ENCODE data around the gene ARHGAP10. TPM values are rescaled to one million over a fixed set of nuclear protein-coding genes. Genes with fewer than 3 reads are reported as not detected.

The ARHGAP10 gene
- total RNA-seq, 1 donor from 2014 or later, result 64.0 TPM

- ATAC-seq (ENCODE audit: poor library complexity) (no peak), DNase-seq (no peak)
- intact Hi-C loops (cut with DNase I), result no loop called here
Observed at GRCh38 chr4:147916351-147916750, 184.5 kb downstream of the ARHGAP10 start.

- intact Hi-C loops (cut with DNase I), result no loop called here
- DNase-seq (no peak), ATAC-seq (ENCODE audit: poor library complexity) (no peak)
Observed at GRCh38 chr4:147923381-147923780, 191.5 kb downstream of the ARHGAP10 start.

GRCh38 chr4:147923854-147924253 is 192.0 kb downstream of the ARHGAP10 start:
- DNase-seq, result no peak
- intact Hi-C loops (cut with DNase I), result no loop called here
- no peak for ATAC-seq (ENCODE audit: poor library complexity)

GRCh38 chr4:147924604-147925412 is 192.9 kb downstream of the ARHGAP10 start:
- ATAC-seq (ENCODE audit: poor library complexity), result peak; percentile 38
- no peak for DNase-seq
- intact Hi-C loops (cut with DNase I), result no loop called here

GRCh38 chr4:147927377-147928137 is 195.7 kb downstream of the ARHGAP10 start:
- intact Hi-C loops (cut with DNase I), result no loop called here
- DNase-seq, result no peak

GRCh38 chr4:147928400-147928799 is 196.5 kb downstream of the ARHGAP10 start:
- ATAC-seq (ENCODE audit: poor library complexity) (no peak), DNase-seq (no peak)
- intact Hi-C loops (cut with DNase I), result no loop called here

More at GRCh38 chr4:147927377-147928137, 195.7 kb downstream of the ARHGAP10 start:
- ATAC-seq (ENCODE audit: poor library complexity), result peak; percentile 84

GRCh38 chr4:147929746-147930145 is 197.9 kb downstream of the ARHGAP10 start:
- DNase-seq (no peak), ATAC-seq (ENCODE audit: poor library complexity) (no peak)
- intact Hi-C loops (cut with DNase I), result no loop called here

- intact Hi-C loops (cut with DNase I), result no loop called here
- peak; percentile 22 for ATAC-seq (ENCODE audit: poor library complexity)
- DNase-seq, result no peak
Observed at GRCh38 chr4:147933316-147933715, 201.4 kb downstream of the ARHGAP10 start.

GRCh38 chr4:147933779-147934178 is 201.9 kb downstream of the ARHGAP10 start:
- intact Hi-C loops (cut with DNase I), result no loop called here
- ATAC-seq (ENCODE audit: poor library complexity) (no peak), DNase-seq (no peak)

- DNase-seq (no peak), ATAC-seq (ENCODE audit: poor library complexity) (no peak)
- intact Hi-C loops (cut with DNase I), result no loop called here
Observed at GRCh38 chr4:147938496-147938895, 206.6 kb downstream of the ARHGAP10 start.

GRCh38 chr4:147940171-147940570 is 208.3 kb downstream of the ARHGAP10 start:
- ATAC-seq (ENCODE audit: poor library complexity), result peak; percentile 88
- DNase-seq, result no peak
- intact Hi-C loops (cut with DNase I), result no loop called here

- DNase-seq (no peak), ATAC-seq (ENCODE audit: poor library complexity) (no peak)
- intact Hi-C loops (cut with DNase I), result no loop called here
Observed at GRCh38 chr4:147941373-147941772, 209.5 kb downstream of the ARHGAP10 start.

- intact Hi-C loops (cut with DNase I), result no loop called here
- ATAC-seq (ENCODE audit: poor library complexity), result no peak
- DNase-seq, result no peak
Observed at GRCh38 chr4:147942729-147943128, 210.8 kb downstream of the ARHGAP10 start.

- no peak for DNase-seq
- ATAC-seq (ENCODE audit: poor library complexity), result peak; percentile 16
- intact Hi-C loops (cut with DNase I), result no loop called here
Observed at GRCh38 chr4:147943159-147943638, 211.3 kb downstream of the ARHGAP10 start.

- ATAC-seq (ENCODE audit: poor library complexity), result no peak
- DNase-seq, result no peak
Observed at GRCh38 chr4:147944249-147944648, 212.4 kb downstream of the ARHGAP10 start.

GRCh38 chr4:147944670-147945260 is 212.9 kb downstream of the ARHGAP10 start:
- no peak for ATAC-seq (ENCODE audit: poor library complexity)
- intact Hi-C loops (cut with DNase I), result no loop called here
- no peak for DNase-seq

More at GRCh38 chr4:147944249-147944648, 212.4 kb downstream of the ARHGAP10 start:
- intact Hi-C loops (cut with DNase I), result no loop called here

- intact Hi-C loops (cut with DNase I), result no loop called here
- no peak for DNase-seq
- ATAC-seq (ENCODE audit: poor library complexity), result no peak
Observed at GRCh38 chr4:147948336-147948735, 216.4 kb downstream of the ARHGAP10 start.

- intact Hi-C loops (cut with DNase I), result no loop called here
- DNase-seq (no peak), ATAC-seq (ENCODE audit: poor library complexity) (no peak)
Observed at GRCh38 chr4:147950261-147950660, 218.4 kb downstream of the ARHGAP10 start.

- ATAC-seq (ENCODE audit: poor library complexity) (no peak), DNase-seq (no peak)
Observed at GRCh38 chr4:147950841-147951240, 219.0 kb downstream of the ARHGAP10 start.

More at GRCh38 chr4:147950841-147951240, 219.0 kb downstream of the ARHGAP10 start:
- intact Hi-C loops (cut with DNase I), result no loop called here

Measured in Right ventricle myocardium superior (tissue), 1 donor.